ENCODE data around the gene ERP29.

DNA sequence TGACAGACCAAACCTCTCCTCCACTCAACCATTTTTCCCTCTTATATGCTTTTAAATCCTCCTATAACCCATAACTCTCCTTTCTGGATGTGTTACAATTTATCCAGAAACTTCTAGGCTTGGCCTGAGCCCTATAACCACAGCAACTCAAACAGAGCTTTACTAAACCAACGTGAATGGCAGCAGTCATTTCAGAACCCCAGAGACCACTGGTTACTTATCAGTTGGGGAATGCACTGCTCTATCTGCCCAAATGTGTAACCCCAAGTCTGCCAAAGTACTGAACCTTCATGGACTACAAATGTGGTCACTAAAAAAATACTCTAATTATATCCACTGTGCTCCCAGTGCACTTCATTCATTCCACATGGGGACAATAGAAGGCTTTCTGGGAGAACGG lies 53.3 kb downstream of the ERP29 start:
- TF ChIP-seq, protein P1, sequence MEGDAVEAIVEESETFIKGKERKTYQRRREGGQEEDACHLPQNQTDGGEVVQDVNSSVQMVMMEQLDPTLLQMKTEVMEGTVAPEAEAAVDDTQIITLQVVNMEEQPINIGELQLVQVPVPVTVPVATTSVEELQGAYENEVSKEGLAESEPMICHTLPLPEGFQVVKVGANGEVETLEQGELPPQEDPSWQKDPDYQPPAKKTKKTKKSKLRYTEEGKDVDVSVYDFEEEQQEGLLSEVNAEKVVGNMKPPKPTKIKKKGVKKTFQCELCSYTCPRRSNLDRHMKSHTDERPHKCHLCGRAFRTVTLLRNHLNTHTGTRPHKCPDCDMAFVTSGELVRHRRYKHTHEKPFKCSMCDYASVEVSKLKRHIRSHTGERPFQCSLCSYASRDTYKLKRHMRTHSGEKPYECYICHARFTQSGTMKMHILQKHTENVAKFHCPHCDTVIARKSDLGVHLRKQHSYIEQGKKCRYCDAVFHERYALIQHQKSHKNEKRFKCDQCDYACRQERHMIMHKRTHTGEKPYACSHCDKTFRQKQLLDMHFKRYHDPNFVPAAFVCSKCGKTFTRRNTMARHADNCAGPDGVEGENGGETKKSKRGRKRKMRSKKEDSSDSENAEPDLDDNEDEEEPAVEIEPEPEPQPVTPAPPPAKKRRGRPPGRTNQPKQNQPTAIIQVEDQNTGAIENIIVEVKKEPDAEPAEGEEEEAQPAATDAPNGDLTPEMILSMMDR (conservative IDR thresholded peaks at IDR 0.05; ENCODE audit: low read length): no peak
- no peak for TF ChIP-seq EZH2phosphoT487 (IDR thresholded peaks at IDR 0.05; ENCODE audit: borderline replicate concordance)
